Mucosa of stomach (tissue), 1 donor: Measurements from ENCODE around the gene KCNQ2.

Source experiments
- H3K27me3 ChIP-seq: one replicate; pipeline ENCODE4 v1.7.0; 2013; ENCODE audit warnings: mild to moderate bottlenecking, low read length; ENCODE audit not compliant: control insufficient read depth, insufficient read depth
- H3K36me3 ChIP-seq: one replicate; pipeline ENCODE4 v1.7.0; 2013; ENCODE audit warnings: low read length; ENCODE audit not compliant: control insufficient read depth, insufficient read depth
- H3K4me1 ChIP-seq: one replicate; pipeline ENCODE4 v1.7.0; 2013; ENCODE audit warnings: mild to moderate bottlenecking, low read length; ENCODE audit not compliant: control insufficient read depth, insufficient read depth
- H3K4me3 ChIP-seq: one replicate; pipeline ENCODE4 v1.7.0; 2013; ENCODE audit warnings: low read length
- H3K9ac ChIP-seq: one replicate; pipeline ENCODE4 v1.7.0; 2013; ENCODE audit warnings: mild to moderate bottlenecking, low read length, moderate library complexity
- H3K9me3 ChIP-seq: one replicate; pipeline ENCODE4 v1.7.0; 2013; ENCODE audit warnings: mild to moderate bottlenecking, low read length, moderate library complexity; ENCODE audit not compliant: control insufficient read depth
- donor health status: Pancreatic carcinoma.

Gene KCNQ2

DNA sequence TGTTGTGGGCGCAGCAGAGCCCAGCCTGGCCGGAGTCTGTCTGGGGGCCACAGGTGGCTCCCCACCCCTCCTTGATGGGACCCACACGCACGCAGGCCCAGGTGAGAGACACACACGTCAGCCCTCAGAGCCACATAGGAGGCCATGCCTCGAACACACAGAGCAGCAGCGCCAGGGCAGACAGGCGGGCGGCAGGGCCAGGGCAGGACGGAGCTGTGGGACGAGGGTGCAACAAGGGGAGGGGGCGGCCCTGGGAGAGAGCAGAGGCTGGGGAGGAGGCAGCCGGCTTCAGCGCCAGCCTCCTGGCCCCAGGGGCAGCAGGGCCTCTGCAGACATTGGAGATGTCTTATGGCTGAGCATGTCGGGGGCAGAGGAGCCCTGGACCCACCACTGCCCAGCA, 42.5 kb downstream of the KCNQ2 start:
- Histone ChIP-seq H3K36me3 (no peaks in the 10 kb centered on the region), H3K4me1 (no peaks in the 10 kb centered on the region), H3K9me3 (no peaks in the 10 kb centered on the region), H3K27me3 (no peaks in the 10 kb centered on the region), H3K4me3 (no peak overlapping the region), H3K9ac (no peak overlapping the region)

DNA sequence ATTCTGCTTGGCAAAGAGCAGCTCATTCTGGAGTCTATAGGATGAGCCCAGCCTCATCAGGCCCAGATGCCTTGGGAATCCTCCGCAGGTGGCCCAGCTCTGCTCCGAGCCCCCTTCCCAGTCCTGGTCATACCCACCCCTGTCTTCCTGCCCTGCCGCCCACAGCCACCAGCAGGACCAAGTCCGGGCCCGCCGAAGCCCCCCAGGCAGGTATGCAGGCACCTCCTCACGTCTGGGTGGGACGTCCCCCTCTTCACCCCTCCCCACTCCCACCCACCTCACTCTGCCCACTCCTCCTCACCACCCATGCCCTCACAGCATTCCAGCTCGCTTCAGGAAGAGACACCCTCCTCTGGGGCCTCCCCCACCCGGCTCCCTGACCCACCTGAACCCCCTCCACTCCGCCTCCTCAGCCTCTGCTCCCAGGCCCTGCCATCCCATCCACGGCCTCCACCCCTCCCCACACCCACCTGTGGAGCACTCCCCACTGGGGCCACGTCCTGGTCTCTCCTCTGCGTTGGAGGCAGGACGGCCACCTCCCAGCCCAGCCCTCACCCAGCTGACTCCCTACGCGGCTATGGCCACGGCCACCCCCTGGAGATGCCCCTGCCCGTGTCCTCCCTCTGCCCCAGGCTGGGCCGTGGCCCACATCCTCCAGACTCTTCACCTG, 43.4 kb downstream of the KCNQ2 start:
- Histone ChIP-seq H3K9me3 (no peaks in the 10 kb centered on the region), H3K27me3 (no peaks in the 10 kb centered on the region), H3K9ac (no peak overlapping the region), H3K4me1 (no peaks in the 10 kb centered on the region), H3K36me3 (no peaks in the 10 kb centered on the region), H3K4me3 (no peak overlapping the region)

DNA sequence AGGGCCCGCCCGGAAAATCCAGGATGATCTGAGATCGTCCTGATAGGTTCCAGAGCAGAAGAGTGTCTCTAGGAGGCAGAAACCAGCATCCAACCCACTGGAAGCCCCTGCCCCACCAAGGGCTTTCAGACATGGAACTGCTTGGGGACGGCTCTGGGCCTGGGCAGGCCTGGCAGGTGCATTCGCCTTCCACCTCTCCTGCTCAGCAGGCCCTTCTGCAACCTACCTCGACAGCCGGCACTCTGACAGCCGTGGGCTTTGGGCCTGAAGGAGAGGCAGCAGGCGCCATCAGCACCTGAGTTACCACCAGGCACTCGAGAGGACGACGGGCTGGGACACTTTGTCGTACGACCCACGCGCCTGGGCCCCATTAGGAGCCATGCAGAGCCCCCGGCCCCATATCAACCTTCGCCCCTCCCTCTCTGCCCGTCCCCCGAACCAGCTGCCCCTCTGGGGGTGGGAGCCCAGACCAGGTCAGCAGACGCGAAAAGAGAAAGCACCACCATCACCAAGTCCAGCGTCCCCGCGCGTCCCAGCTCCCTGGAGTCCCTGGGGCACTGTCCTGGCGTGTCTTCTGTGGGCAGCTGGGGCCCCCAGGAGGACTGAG, 44.6 kb downstream of the KCNQ2 start:
- Histone ChIP-seq H3K9me3 (no peaks in the 10 kb centered on the region), H3K36me3 (no peaks in the 10 kb centered on the region), H3K4me1 (no peaks in the 10 kb centered on the region), H3K9ac (no peak overlapping the region), H3K4me3 (no peak overlapping the region), H3K27me3 (no peaks in the 10 kb centered on the region)

DNA sequence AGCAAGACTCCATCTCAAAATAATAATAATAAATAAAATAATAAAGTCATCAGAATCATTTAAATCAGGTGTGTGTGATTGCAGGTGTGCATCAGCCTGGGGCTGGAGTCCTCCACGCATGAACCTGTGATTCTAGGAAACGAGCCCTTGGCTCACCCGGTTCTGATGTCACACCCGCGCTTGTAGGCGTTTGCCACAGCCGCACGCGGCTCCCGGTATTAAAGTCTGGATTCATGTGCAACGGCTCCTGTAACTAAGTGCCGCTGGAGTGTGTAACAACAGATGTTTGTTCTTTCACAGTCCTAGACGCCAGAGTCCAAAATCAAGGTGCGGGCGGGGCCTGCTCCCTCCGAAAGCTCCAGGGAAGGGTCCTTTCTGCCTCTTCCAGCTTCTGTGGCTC, 45.2 kb downstream of the KCNQ2 start:
- Histone ChIP-seq H3K9ac (no peak overlapping the region), H3K4me1 (no peaks in the 10 kb centered on the region), H3K4me3 (no peak overlapping the region), H3K9me3 (no peaks in the 10 kb centered on the region), H3K36me3 (no peaks in the 10 kb centered on the region), H3K27me3 (no peaks in the 10 kb centered on the region)

DNA sequence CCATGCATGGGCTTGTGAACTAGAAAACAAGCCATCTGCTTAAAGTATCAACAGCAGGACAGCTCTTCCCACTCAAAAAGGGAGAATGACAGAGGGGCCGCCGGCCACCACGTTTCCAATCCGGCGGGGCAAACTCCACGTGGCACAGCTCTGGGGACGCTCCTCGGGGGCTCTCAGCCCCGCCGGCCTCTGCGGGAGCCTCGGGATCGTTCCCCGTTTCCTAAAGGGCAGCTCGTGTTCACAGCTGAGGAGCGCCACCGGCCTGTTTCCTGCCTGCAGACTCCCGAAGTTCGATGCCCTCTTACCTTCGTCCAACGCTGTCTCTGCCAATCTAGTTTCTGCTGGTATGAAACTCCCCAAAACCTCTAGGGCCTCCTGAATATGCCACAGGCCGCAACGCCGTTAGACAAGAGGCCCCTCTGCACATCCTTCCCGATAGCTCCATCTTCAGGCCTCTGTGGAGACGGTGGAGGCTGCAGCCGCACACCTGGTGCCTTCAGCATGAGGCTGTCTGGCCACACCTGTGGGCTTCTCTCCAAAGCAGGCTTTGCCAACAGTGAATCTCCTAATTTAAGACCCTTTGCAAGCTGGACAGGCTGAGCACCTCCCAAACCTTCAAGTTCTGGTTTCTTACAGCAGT, 46.5 kb downstream of the KCNQ2 start:
- H3K36me3 ChIP-seq, result no peaks in the 10 kb centered on the region
- no peaks in the 10 kb centered on the region for H3K9me3 ChIP-seq
- no peaks in the 10 kb centered on the region for H3K27me3 ChIP-seq
- no peak overlapping the region for H3K9ac ChIP-seq
- no peak overlapping the region for H3K4me3 ChIP-seq
- H3K4me1 ChIP-seq, result no peaks in the 10 kb centered on the region

DNA sequence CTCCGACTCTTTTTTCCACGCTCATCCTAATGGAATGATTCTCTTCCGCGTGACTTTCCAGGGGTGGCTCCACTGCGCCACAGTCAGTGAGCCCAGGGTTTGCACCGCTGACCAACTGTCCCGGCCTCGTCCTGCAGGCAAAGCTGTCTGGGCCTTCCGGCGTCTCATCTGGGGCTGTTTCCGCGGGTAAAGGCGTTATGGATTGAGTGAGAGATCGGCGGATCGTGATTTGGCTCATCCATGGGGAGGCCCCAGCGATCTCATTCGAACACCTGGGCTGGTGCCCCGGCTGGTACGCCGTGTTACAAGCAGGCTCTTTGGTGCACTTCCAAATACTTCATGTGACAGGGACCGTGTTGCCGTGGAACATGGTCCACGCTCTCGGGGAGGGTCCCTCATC, 47.8 kb downstream of the KCNQ2 start:
- H3K4me1 ChIP-seq, result no peaks in the 10 kb centered on the region
- H3K9ac ChIP-seq, result no peak overlapping the region
- no peaks in the 10 kb centered on the region for H3K27me3 ChIP-seq
- H3K36me3 ChIP-seq, result no peaks in the 10 kb centered on the region
- no peaks in the 10 kb centered on the region for H3K9me3 ChIP-seq
- H3K4me3 ChIP-seq, result no peak overlapping the region

DNA sequence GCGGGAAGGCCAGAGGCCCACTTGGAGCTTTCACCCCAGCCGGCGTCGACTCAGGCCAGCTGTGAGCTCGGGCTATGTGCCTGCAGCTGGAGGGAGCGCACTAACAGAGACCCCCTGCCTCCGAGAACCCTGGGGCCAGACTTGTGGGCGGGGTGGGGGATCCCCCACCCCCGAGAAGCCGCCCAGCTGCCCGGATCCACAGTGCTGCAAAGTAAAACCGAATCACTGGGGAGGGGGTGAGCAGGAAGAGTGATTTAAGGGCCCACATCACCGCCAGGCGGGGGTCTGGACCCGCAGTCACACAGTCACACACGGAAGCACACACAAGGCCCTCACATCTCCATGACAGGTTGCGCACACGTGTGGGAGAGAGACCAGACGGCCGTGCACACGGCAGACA, 48.7 kb downstream of the KCNQ2 start:
- no peak overlapping the region for H3K4me3 ChIP-seq
- no peaks in the 10 kb centered on the region for H3K4me1 ChIP-seq
- H3K9ac ChIP-seq, result no peak overlapping the region
- no peaks in the 10 kb centered on the region for H3K27me3 ChIP-seq
- no peaks in the 10 kb centered on the region for H3K9me3 ChIP-seq
- H3K36me3 ChIP-seq, result no peaks in the 10 kb centered on the region

DNA sequence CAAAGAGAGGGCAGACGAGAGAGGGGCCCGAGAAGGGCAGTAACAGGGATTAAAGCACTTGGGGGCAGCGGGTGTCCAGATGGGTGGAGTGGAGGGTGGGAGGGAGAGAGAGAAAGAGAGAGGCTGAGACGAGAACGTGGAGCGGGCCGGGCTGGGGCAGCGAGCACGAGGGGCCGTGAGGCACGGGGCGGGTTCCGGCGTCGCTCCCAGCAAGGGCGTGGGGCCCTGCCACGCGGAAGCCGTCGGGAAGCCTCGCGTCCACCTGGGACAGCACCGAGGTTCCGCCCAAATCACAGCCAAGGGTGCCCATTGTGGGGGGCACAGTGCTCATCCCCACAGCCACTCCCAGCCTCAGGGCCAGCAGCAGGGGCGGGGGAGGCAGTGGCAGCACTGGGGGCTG, 49.8 kb downstream of the KCNQ2 start:
- Histone ChIP-seq H3K36me3 (no peaks in the 10 kb centered on the region), H3K9ac (no peak overlapping the region), H3K9me3 (no peaks in the 10 kb centered on the region), H3K4me3 (no peak overlapping the region), H3K27me3 (no peaks in the 10 kb centered on the region), H3K4me1 (no peaks in the 10 kb centered on the region)

DNA sequence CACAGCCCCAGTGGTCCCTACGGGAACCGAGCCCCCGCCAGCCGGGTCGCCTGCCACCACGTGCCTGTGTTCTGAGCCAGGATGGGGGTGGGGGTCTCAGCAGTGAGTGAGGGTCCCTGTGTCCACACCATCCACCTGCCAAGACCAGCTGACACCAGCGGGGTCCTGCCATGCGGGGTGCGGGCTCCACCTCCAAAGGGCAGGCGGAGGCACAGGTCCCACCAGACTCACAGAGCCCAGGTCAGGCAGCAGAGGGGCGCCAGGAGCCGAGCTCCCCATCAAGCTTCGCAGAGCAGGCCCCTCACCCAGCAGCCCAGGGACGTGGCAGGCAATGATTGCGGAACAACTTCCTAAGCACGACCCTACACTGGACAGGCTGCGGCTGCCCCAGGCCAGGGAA, 50.5 kb downstream of the KCNQ2 start:
- H3K4me3 ChIP-seq, result no peak overlapping the region
- H3K9ac ChIP-seq, result no peak overlapping the region
- no peaks in the 10 kb centered on the region for H3K9me3 ChIP-seq
- no peaks in the 10 kb centered on the region for H3K36me3 ChIP-seq
- no peaks in the 10 kb centered on the region for H3K4me1 ChIP-seq
- peaks cover 3% of the 10 kb centered on the region for H3K27me3 ChIP-seq

DNA sequence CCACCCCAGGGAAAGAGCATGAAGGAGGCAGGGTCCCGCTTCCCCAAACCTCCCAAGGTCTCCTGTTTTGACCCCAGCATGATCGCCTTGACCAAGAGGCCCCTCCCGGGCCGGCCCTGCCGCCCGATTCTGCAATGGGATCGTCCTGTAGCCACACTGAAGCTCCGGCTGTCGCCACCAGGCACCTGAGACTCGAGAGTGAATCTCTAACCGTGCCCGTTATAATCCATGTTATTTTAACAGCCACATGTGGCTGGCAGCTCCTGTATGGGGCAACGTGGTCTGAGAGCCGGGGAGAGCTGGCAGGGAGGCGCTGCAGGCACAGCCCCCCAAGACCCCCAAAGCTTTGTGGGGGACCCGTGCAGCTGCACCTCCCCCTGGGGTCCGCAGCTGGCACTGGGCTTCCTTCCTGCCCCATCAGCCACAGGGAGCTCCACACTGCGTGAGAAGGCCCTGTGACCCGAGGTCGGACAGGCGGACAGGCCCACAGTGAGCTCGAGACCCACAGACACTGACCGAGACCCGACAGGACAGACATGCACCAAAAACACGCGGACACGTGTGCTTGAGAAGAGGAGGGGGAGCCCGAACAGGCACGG, 51.3 kb downstream of the KCNQ2 start:
- Histone ChIP-seq H3K36me3 (no peaks in the 10 kb centered on the region), H3K9me3 (no peaks in the 10 kb centered on the region), H3K9ac (no peak overlapping the region), H3K4me3 (no peak overlapping the region), H3K27me3 (peaks cover 8% of the 10 kb centered on the region), H3K4me1 (no peaks in the 10 kb centered on the region)

DNA sequence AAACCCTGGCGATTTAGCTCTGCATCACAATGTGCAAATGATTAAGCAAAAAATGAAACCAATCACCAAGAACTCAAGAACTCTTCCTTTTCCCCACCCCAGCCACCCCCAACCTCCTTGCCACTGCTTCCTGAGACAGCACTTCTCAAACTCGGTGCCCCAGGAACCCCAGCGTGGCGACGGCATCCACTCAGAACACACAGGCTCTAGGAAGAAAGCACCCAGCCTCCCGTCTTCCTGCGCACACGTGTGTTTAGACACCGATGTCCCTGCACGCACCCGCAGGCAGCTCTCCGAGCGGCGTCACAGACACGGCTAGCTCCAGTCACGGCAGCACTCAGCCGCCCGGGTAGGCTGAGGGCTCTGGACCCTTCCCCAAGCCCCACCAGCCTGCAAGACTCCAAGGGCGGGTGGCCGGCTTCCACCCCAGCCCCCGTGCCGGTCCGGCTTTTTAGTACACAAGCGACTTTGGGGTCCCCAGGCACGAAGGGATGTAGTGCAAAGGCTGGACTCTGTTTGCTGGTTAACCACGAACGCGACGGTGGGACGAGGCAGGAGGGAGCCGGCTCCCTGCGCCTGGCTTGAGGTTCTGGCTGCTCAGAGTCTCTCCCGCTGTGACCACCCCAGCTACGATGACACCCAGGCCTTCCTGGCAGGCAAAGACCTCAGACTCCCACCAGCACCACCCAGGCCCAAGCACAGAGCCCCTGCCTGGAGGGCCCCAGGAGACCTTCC, 51.9 kb downstream of the KCNQ2 start:
- no peaks in the 10 kb centered on the region for H3K36me3 ChIP-seq
- no peak overlapping the region for H3K4me3 ChIP-seq
- H3K27me3 ChIP-seq, result peaks cover 9% of the 10 kb centered on the region

DNA sequence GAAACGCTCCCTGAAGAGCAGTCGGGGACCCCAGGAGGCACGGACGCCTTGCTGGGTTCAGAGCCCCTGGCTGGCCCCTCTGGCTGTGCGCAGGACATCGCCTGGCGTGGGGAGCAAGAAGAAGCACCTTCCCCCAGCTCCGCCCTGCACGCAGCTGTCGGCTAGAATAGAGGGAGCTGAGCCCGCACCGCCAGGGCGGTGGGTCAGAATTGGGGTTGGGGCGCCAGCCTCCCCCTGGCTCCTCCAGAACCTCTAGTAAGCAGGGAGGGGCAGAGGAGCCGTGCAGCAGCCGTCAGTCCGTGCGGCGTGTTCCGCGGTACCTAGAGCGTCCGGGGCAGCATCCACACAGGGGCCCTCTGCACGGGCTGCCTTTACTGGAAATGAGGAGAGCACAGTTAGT, 53.2 kb downstream of the KCNQ2 start:
- Histone ChIP-seq H3K27me3 (peaks cover 9% of the 10 kb centered on the region), H3K36me3 (no peaks in the 10 kb centered on the region), H3K4me1 (no peaks in the 10 kb centered on the region), H3K9me3 (no peaks in the 10 kb centered on the region), H3K9ac (no peak overlapping the region), H3K4me3 (no peak overlapping the region)

More for the DNA sequence above, 51.9 kb downstream of the KCNQ2 start:
- H3K4me1 ChIP-seq, result no peaks in the 10 kb centered on the region
- no peaks in the 10 kb centered on the region for H3K9me3 ChIP-seq
- no peak overlapping the region for H3K9ac ChIP-seq
